HPDE6-E6E7 (cell line): ENCODE data around the gene KLHL13.
"Not testable (repeated sequence)": the region's sequence is repeated elsewhere in the genome, so short reads cannot be mapped to it uniquely, and the experiment has no call there.

Source experiments
- DNase-seq: peaks from one replicate; pipeline ENCODE4 v3.0.0; 2011; ENCODE audit warnings: missing footprints; ENCODE audit errors: extremely low spot score

KLHL13 gene, protein sequence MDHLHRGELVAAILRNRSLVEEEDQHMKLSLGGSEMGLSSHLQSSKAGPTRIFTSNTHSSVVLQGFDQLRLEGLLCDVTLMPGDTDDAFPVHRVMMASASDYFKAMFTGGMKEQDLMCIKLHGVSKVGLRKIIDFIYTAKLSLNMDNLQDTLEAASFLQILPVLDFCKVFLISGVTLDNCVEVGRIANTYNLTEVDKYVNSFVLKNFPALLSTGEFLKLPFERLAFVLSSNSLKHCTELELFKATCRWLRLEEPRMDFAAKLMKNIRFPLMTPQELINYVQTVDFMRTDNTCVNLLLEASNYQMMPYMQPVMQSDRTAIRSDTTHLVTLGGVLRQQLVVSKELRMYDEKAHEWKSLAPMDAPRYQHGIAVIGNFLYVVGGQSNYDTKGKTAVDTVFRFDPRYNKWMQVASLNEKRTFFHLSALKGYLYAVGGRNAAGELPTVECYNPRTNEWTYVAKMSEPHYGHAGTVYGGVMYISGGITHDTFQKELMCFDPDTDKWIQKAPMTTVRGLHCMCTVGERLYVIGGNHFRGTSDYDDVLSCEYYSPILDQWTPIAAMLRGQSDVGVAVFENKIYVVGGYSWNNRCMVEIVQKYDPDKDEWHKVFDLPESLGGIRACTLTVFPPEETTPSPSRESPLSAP

GRCh38 chrX:118116713-118117550, at the start of gene KLHL13:
Gene KLHL13 (minus strand): TSS chrX:118116810. CDS start chrX:118028473, 88,337 bp downstream.
- DNase-seq = peak; percentile 27

- no peak for DNase-seq
Observed at GRCh38 chrX:118164138-118164537, 47.5 kb upstream of the KLHL13 start.

DNA sequence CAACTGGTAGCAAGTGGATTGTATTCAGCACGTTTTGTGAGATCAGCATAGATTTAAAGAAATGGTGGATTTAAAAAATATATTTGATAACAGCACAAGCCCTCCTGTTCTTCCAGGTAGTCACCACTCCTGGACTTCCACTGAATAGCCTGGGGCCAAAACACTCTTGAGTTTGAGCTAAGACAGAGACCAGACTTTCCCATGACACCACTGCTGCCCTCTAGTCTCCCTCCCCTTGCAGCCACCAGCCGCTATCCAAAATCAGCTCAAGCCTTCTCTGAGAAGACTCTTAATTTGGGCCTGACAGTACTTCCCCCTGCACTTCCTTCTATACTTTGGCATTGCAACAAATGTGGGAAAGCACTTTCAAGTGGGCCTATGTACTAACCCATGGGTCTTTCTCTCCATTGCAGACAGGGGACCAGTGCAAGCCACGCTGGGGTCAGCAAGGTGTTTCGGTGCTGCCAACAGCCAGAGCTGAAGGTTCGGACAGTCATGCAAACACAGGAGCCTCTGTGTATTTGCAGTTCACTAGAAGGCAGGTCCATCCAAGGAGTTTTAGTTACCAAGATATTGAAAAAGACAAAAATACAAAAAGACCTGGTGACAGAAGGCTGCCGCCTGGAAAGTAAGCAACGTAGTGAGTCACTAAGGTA, 40.5 kb upstream of the KLHL13 start:
- no peak for DNase-seq

- no peak for DNase-seq
Observed at GRCh38 chrX:118156254-118156952, 39.8 kb upstream of the KLHL13 start.

- no peak for DNase-seq
Observed at GRCh38 chrX:118153270-118153669, 36.7 kb upstream of the KLHL13 start.

- DNase-seq = no peak
Observed at GRCh38 chrX:118152721-118153120, 36.1 kb upstream of the KLHL13 start.

- no peak for DNase-seq
Observed at GRCh38 chrX:118148737-118149136, 32.1 kb upstream of the KLHL13 start.

GRCh38 chrX:118147771-118148170, 31.2 kb upstream of the KLHL13 start:
- DNase-seq = not testable (repeated sequence)

DNA sequence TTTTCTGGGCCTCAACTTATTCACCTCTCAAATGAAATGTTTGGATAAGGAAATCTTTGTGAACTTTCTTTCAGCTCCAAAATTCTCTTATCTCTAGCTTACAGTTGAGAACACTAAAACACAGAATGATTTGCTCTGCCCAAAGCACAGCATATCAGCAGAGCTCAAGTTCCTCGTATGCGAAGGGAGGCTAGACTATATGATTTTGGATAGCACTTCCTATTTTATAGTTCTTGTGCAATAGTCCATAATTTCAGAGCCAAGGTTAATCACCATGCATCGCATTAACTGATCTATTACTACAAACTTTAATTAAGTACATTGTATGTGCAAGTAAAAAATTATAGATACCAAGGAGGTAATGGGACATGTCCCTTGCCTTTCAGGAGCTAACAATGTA, 27.0 kb upstream of the KLHL13 start:
- no peak for DNase-seq

DNA sequence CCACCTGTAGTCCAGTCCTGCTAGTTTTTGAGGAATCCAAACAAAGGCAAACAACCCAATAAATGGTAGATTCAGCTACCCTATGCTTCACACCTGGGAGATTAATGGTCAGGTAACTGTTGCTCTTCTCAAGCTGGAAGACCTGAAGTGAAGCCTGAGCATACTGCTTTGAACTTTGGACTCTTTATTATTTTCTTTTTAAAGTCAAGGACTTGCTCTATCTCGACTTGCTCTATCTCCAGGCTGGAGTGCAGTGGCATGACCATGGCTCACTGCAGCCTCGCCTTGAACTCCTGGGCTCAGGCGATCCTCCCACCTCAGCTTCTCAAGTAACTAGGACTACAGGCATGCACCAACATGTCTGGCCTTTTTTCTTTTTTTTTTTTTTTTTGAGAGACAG, 14.7 kb upstream of the KLHL13 start:
- DNase-seq = no peak

GRCh38 chrX:118129681-118130080, 13.1 kb upstream of the KLHL13 start:
- DNase-seq = no peak

- DNase-seq = no peak
Observed at GRCh38 chrX:118128724-118129123, 12.1 kb upstream of the KLHL13 start.

DNA sequence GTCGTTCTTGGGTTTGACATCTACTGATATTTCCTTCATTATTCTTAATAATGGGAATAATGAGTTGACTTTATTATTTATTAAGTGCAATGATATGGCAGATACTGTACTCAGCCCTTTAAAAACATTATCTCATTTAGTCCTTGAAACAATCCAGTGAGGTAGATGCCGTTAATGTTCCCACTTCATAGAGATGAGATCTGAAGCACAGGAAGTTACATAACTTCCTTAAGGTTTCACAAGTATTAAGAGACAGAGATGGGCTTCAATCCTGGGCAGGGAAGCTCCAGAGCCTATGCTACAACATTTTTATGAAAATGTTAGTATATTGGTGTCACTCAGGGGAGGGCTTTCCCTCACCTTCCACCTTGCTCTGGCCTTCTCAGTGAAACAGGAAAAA, 9.7 kb upstream of the KLHL13 start:
- DNase-seq = no peak

- not testable (repeated sequence) for DNase-seq
Observed at GRCh38 chrX:118124243-118124642, 7.6 kb upstream of the KLHL13 start.

- DNase-seq = no peak
Observed at GRCh38 chrX:118117741-118118140, 1.1 kb upstream of the KLHL13 start.

- no peak for DNase-seq
Observed at GRCh38 chrX:118115953-118116712, 477 bp downstream of the KLHL13 start.

DNA sequence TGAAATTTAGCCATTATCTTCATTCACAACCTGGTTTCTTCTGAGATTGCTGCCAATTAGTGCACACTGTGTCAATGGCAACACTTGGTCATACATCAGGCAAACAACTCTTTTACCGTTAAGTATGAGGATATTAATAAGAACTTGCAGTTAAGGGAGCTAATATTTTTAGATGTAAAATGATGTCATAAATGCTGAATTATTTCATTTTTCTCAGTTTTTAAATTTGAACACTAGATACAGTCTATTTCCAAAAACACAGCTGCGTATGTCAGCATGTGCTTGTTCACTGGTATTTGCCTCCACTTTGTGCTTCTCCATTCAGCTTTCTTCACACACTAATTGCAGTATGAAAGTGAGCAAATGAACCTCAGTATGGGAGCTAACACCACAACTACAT, 1.6 kb downstream of the KLHL13 start:
- DNase-seq = no peak

- DNase-seq = no peak
Observed at GRCh38 chrX:118109065-118109464, 7.5 kb downstream of the KLHL13 start.

DNA sequence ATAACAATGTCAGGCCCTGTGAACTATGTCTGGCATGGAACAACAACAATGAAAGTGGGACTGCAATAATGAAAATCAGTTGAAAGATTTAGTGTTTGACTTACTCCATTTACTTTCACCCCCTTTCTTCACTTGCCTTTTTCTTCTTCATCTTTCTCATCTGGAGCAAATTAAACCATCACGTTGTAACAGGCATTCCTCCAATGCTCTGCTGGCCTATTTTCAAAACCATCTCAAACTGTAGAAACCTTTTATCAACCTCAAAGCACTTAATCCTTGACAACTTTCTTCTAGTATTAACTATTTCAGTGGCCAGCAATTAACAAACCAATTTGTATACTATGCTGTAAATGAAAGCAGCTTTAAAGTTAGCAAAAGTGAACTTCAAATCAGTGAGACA, 8.3 kb downstream of the KLHL13 start:
- no peak for DNase-seq

DNA sequence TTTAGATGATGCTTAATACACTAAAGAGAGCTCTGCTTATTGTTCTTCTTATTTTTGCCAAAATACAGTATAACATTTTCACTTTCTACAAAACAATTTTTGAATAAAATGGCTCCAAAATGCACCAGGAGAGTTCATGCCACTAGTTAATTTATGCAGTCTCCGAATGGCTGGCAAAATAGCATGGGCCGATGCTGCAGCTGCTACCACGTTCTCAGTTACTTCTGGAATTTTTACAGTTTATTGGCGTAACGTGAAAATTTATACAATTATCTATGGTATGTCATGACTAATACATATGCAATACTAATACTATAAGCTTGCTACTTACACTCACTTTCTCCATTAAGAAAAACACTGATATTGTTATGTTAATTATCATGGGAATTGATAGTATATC, 16.5 kb downstream of the KLHL13 start:
- DNase-seq = no peak

GRCh38 chrX:118088084-118088483, 28.5 kb downstream of the KLHL13 start:
- DNase-seq = no peak
